HepG2 (cell line): ENCODE results near the gene TEX261.

Experiments used
- ATF1 ChIP-seq: IDR thresholded peaks from 2 replicates; pipeline ENCODE4 v1.6.1; 2016; ENCODE audit warnings: mild to moderate bottlenecking, control low read depth
- ZFX ChIP-seq: sonication (generic); formaldehyde crosslinking; IDR thresholded peaks from 2 replicates; pipeline ENCODE4 v1.4.0; 2020; ENCODE audit warnings: mild to moderate bottlenecking, low read depth, missing genetic modification reagents, moderate library complexity
- TF ChIP-seq, protein P1 (sequence below): sonication (generic); formaldehyde crosslinking; IDR thresholded peaks from 2 replicates; pipeline ENCODE4 v1.9.0; 2021; ENCODE audit warnings: missing genetic modification reagents, borderline replicate concordance

DNA sequence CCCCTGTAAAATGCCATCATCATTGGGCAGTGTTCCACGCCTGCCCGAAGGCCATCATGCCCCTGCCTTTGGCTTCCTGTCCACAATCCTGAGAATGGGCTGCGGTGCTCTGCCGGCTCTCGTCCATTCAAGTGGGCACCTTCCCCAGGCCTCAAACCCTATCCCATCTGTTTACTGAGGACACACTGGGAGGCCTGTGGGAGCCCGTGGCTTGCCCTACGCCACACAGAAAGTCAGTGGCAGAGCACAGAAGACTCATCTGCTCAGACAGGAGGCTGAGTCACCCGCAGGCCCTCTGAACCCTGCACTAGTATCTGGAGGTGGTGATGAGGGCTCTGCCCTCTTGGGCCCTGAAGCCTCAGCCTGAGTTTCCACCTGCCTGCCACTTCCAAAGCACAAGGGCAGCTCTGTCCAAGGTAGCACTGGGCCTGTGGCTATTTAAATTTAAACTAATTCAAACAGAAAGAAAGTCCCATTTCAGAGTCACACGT lies 35.4 kb downstream of the TEX261 start:
- TF ChIP-seq ZFX (CRISPR knock-in tag) (no peak), ATF1 (CRISPR knock-in tag) (no peak)
- TF ChIP-seq, protein P1, sequence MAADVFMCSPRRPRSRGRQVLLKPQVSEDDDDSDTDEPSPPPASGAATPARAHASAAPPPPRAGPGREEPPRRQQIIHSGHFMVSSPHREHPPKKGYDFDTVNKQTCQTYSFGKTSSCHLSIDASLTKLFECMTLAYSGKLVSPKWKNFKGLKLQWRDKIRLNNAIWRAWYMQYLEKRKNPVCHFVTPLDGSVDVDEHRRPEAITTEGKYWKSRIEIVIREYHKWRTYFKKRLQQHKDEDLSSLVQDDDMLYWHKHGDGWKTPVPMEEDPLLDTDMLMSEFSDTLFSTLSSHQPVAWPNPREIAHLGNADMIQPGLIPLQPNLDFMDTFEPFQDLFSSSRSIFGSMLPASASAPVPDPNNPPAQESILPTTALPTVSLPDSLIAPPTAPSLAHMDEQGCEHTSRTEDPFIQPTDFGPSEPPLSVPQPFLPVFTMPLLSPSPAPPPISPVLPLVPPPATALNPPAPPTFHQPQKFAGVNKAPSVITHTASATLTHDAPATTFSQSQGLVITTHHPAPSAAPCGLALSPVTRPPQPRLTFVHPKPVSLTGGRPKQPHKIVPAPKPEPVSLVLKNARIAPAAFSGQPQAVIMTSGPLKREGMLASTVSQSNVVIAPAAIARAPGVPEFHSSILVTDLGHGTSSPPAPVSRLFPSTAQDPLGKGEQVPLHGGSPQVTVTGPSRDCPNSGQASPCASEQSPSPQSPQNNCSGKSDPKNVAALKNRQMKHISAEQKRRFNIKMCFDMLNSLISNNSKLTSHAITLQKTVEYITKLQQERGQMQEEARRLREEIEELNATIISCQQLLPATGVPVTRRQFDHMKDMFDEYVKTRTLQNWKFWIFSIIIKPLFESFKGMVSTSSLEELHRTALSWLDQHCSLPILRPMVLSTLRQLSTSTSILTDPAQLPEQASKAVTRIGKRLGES (CRISPR knock-in tag) = no peak
